Renal cortex interstitium (tissue), 15 donors: ENCODE data around the gene HOXC11. TPM values are rescaled to one million over a fixed set of nuclear protein-coding genes. Genes with fewer than 3 reads are reported as not detected.

Experiments
- DNase-seq, 11 donors: peaks; one replicate each; pipeline ENCODE4 v3.0.0-alpha.2; 2013; ENCODE audit warnings: low read depth in 9 of 11, low spot score in 4 of 11; ENCODE audit errors: extremely low read depth in 1 of 11
- long read RNA-seq, 16 experiments: transcript quantifications; one replicate each; lab custom pipeline, GENCODE V29; 2026
- polyA plus RNA-seq, 3 donors: library from polyadenylated mRNA; unstranded; fragments of 120-200 nt; gene quantifications; one replicate each; pipeline ENCODE4 v1.2.1, GENCODE V29; 2013; ENCODE audit not compliant: insufficient read length in 3 of 3

HOXC11 gene
- polyA plus RNA-seq = 1 to 10 TPM; 1.8 to 5.7 (median 3.2) TPM
- long read RNA-seq, donor 1, partial matches to known transcripts = 0 of 2 reads
- long read RNA-seq, donor 1, other reads (novel, unspliced or antisense) = 0 of 2 reads
- long read RNA-seq, donor 2 = 0 reads
- long read RNA-seq, donor 3, partial matches to known transcripts = 0 of 2 reads
- long read RNA-seq, donor 3, other reads (novel, unspliced or antisense) = 0 of 2 reads
- long read RNA-seq, donor 4 = 0 reads
- long read RNA-seq, donor 5 = 0 reads
- long read RNA-seq, donor 6, partial matches to known transcripts = 0 of 1 reads
- long read RNA-seq, donor 6, other reads (novel, unspliced or antisense) = 0 of 1 reads
- long read RNA-seq, donor 7 = 0 reads
- long read RNA-seq, donor 8, partial matches to known transcripts = 0 of 1 reads
- long read RNA-seq, donor 8, other reads (novel, unspliced or antisense) = 0 of 1 reads
- long read RNA-seq, donor 9, partial matches to known transcripts = 0 of 2 reads
- long read RNA-seq, donor 9, other reads (novel, unspliced or antisense) = 0 of 2 reads
- long read RNA-seq, donor 10, partial matches to known transcripts = 0 of 1 reads
- long read RNA-seq, donor 10, other reads (novel, unspliced or antisense) = 0 of 1 reads
- long read RNA-seq, donor 11, partial matches to known transcripts = 0 of 1 reads
- long read RNA-seq, donor 11, other reads (novel, unspliced or antisense) = 0 of 1 reads
- long read RNA-seq, donor 12 = 0 reads
- long read RNA-seq, donor 13 = 0 reads
- long read RNA-seq, donor 14 = 0 reads
- long read RNA-seq, donor 15, partial matches to known transcripts = 0 of 1 reads
- long read RNA-seq, donor 15, other reads (novel, unspliced or antisense) = 0 of 1 reads
- long read RNA-seq, donor 16, partial matches to known transcripts = 0 of 4 reads
- long read RNA-seq, donor 16, other reads (novel, unspliced or antisense) = 0 of 4 reads

- no peak for DNase-seq
These were observed at the start of gene HOXC11 for GRCh38 chr12:53972722-53973235. Gene HOXC11, plus strand, starts transcription at chr12:53973126. Its CDS starts 116 bp downstream, at chr12:53973242.

- DNase-seq = no peak
These were observed 48.2 kb upstream of the HOXC11 start for GRCh38 chr12:53924521-53925405.

- DNase-seq = no peak
These were observed 45.5 kb upstream of the HOXC11 start for GRCh38 chr12:53927220-53928029.

- DNase-seq = no peak
These were observed 44.7 kb upstream of the HOXC11 start for GRCh38 chr12:53928054-53928835.

GRCh38 chr12:53929527-53929926 is 43.4 kb upstream of the HOXC11 start:
- DNase-seq = no peak

GRCh38 chr12:53930591-53931255 is 42.2 kb upstream of the HOXC11 start:
- DNase-seq = no peak

GRCh38 chr12:53931844-53932581 is 40.9 kb upstream of the HOXC11 start:
- no peak for DNase-seq

- no peak for DNase-seq
These were observed 40.0 kb upstream of the HOXC11 start for GRCh38 chr12:53932915-53933314.

GRCh38 chr12:53935383-53936341 is 37.3 kb upstream of the HOXC11 start:
- DNase-seq = no peak

GRCh38 chr12:53937099-53937498 is 35.8 kb upstream of the HOXC11 start:
- DNase-seq = no peak

- DNase-seq = no peak
These were observed 35.2 kb upstream of the HOXC11 start for GRCh38 chr12:53937596-53938325.

GRCh38 chr12:53938326-53939140 is 34.4 kb upstream of the HOXC11 start, which contains the start of gene HOXC13:
Gene HOXC13, plus strand, starts transcription at chr12:53938831. Its CDS starts 76 bp downstream, at chr12:53938907.
- DNase-seq = peak; percentile 62 to 89 (median 80)
